GM12874 (cell line): ENCODE results near the gene TMEM54.

Source experiments
- TF ChIP-seq, protein P1 (sequence below): IDR thresholded peaks from 2 replicates; pipeline ENCODE4 v1.5.1; 2011; ENCODE audit warnings: low read depth, mild to moderate bottlenecking, control low read depth, low read length, moderate library complexity; ENCODE audit not compliant: insufficient read depth

TMEM54 gene

DNA sequence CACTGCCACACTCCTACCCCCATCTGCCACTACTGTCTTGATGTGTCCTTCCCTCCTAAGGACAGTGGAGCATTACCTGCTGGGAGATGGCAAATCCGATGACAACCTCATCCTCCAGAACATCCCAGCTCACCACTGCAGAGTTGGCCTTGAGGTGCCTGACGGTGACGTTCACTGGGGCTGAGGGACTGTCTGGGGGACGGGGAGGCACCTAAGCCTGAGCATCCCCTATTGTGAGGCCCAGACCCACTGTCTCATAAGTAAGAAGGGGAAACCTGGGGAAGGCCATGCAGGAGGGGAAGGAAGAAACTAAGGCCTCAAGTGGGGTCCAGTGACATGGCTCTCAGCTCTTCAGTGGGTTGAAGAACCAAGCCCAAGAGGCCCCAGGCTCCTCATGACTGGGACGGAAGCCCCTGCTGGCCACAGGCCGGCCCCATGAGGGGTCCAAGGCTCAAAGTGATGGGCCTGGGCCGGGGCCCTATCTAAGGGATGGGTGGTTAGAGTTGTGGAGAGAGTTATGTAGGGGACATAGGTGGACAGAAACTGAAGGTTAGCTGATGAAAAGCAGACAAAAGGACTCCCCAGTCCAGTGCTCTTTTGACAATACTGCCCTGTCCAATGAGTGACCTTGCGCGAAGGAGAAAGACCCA, 32.3 kb downstream of the TMEM54 start:
- TF ChIP-seq, protein P1, sequence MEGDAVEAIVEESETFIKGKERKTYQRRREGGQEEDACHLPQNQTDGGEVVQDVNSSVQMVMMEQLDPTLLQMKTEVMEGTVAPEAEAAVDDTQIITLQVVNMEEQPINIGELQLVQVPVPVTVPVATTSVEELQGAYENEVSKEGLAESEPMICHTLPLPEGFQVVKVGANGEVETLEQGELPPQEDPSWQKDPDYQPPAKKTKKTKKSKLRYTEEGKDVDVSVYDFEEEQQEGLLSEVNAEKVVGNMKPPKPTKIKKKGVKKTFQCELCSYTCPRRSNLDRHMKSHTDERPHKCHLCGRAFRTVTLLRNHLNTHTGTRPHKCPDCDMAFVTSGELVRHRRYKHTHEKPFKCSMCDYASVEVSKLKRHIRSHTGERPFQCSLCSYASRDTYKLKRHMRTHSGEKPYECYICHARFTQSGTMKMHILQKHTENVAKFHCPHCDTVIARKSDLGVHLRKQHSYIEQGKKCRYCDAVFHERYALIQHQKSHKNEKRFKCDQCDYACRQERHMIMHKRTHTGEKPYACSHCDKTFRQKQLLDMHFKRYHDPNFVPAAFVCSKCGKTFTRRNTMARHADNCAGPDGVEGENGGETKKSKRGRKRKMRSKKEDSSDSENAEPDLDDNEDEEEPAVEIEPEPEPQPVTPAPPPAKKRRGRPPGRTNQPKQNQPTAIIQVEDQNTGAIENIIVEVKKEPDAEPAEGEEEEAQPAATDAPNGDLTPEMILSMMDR = no peak

DNA sequence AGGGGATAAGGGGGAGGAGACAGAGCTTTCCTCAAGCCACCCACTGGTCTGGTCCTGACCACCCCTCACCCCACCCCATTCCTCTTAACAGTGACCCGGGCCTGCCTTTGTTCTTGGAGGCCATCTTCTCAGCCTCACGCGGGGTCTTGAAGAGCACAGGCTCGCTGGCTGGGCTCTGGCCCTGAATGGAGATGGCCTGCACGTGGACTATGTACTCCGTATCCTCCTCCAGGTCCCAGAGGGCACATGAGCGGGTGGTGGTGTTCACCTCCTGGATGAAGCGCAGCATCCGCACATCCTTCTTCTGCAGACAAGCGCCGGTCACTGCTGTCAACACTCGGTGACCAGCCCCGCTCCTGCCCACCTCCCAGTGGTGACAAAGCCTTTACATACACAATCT, 33.1 kb downstream of the TMEM54 start:
- TF ChIP-seq, protein P1 = no peak

DNA sequence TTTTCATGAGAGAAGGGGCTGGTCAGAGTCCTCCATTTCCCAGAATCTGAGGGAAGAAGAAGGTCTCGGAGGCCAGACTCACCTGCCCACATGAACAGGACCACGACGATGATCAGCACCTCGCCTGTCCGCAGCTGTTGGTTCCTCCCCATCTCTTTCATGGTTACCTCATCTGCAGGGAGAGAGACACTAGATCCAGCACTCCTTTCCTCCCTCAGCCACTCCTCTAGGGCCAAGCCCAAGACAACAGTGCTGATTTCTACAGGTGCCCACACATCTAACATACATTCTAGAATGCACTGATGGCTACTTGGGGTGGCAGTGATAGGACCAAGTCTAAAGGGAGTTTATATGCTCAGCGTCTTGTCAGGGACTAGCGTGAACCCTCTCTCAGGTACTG, 33.5 kb downstream of the TMEM54 start:
- TF ChIP-seq, protein P1 = no peak

DNA sequence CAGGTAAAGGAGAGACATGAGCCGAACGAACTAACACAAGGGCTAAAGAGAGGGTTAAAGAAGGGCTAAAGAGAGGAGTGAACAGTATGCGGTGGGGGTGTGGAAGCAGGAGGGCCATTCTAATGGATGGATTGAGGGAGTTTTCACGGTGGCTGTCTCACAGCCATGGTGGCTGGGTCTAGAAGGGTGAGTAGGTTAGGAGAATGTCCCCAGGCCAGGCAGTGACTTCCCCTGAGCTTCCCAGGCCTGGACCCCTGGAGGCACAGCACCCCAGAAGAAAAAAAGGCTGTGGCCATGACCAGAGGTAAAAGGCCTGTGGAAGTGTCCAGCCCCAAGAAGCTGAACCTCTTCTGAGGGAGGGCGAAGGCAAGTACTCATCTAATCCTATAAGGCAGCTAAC, 34.0 kb downstream of the TMEM54 start:
- TF ChIP-seq, protein P1 = no peak

DNA sequence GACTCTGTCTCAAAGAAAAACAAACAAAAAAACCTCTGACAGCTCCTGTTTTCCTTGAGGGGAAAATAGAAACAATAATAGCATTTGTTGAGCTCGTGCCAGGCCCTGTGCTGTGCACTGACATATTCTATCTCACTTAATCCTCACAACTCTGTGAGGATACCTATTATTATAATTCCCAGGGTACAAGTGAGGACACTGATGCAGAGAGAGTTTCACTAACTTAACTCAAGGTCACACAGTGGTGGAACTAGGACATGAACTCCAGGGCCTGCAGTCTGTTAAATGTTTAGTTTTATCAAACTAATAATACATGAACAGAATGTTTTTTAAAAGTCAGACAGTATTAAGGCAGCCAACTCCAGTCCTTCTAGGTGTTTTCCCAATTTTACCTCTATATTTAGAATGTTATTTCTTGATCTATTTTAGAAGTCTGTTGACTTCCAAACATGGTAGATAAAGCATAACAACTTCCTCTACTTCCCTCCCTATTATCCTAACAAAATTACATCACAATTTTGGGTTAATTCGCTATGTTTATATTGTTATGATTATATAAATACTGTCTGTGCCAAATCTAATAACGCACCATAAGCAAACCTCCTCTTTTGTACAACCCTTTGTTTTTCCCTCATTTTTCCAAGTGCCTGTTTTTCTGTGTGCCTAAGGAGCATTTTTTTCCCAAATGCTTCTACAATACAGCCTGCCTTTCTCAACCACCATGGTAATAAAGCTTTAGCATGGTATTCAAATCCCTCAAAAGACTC, 35.4 kb downstream of the TMEM54 start:
- TF ChIP-seq, protein P1 = no peak

DNA sequence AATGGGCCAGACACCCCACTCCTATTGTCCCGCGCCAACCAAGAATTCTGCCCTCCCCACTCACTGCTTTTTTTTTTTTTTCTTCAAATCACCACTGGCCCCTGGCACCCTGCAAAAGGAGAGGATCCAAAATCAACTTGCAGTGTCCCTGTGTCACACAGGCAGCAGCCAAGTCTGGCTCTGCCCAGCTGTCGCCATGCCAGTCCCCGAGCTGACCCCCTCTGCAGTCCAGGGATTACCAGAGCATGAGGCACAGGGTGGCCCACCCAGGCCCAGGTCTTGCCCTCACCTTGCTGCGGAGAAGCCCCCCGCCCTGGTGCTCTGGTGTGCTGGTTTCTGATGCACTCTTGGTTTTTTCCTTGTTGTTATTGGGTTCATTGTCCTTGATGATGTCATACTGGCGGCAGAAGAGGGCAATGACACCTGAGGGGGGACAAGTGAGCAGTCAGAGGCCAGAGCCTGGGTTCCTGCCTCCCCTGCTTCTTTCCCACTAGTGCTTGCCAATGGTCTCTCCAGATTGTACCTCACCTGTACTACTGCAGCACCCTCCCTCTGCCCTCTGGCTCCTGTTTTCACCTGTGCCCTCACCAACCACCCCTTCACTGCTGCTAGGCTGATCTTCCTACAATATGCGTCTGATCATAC, 36.7 kb downstream of the TMEM54 start:
- TF ChIP-seq, protein P1 = no peak

DNA sequence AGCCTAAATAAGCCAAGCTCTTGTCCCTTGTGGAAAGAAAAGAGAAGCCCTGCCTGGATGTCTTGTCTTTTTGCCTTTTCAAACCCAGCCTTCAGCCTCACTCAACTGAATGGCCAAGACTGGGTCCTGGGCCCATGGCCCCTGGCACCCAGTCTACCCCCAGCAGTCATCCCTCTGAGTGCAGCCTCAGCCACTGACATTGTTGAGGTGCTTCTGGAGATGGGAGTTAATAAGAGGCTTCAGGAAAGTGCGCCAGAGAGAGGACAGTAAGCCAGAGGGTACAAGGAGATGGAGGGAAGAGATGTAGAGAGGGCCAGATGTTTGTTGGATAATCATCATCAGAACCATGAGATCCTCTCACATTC, 37.3 kb downstream of the TMEM54 start:
- TF ChIP-seq, protein P1 = no peak
